GM18499 (cell line): ENCODE measurements around the gene ENOX1.

ENCODE experiments used
- ATAC-seq: cut with Tn5 transposase; IDR thresholded peaks from one replicate; pipeline ENCODE4 v1.9.1; 2021; ENCODE audit warnings: moderate number of reproducible peaks; ENCODE audit not compliant: insufficient read depth, unreplicated experiment

Gene ENOX1

GRCh38 chr13:43564952-43565351 is 221.8 kb downstream of the ENOX1 start:
- ATAC-seq: no peak

- no peak for ATAC-seq
Measured at GRCh38 chr13:43561081-43561480, 225.7 kb downstream of the ENOX1 start.

DNA sequence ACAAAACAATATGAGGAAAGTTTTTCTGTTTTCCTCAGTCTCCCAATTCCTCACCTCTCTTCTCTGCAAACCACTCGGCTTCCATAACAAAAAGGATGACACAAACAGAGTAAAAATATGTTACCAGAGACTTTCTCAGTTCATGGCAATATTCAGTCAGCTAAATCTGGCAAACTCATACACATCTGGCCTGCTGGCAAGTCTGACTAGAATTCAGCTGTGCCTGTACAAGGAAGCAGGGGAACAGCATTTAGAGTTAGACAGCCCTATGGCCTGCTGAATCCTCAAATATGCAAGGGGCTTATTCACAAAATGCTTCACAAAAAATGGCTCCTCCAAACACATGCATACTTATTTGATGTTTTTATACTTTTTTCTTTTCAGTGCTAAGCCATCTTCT is 227.8 kb downstream of the ENOX1 start:
- no peak for ATAC-seq

GRCh38 chr13:43558326-43558725 is 228.4 kb downstream of the ENOX1 start:
- no peak for ATAC-seq

- ATAC-seq: no peak
Measured at GRCh38 chr13:43555667-43556066, 231.1 kb downstream of the ENOX1 start.

- ATAC-seq: no peak
Measured at GRCh38 chr13:43551897-43552456, 234.8 kb downstream of the ENOX1 start.

GRCh38 chr13:43546816-43547215 is 240.0 kb downstream of the ENOX1 start:
- ATAC-seq: no peak

DNA sequence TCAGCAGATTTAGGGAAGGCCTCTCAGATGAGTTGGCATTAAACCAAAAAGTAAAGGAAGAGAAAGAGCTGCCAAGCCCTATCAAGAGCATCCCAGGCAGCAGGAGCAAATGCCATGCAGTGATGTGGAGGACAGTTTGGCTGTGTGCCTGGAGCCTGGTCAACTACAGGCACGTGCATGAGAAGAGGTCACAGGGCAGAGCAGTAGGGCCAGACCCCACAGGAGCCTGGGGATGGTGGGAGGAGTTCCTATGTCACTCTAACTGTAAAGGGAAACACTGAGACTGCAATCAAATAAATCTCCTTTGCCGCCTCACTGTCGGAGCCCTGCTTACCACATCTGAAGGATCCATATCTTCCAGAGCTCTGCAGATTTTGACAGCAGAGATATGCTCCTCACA is 240.5 kb downstream of the ENOX1 start:
- no peak for ATAC-seq

DNA sequence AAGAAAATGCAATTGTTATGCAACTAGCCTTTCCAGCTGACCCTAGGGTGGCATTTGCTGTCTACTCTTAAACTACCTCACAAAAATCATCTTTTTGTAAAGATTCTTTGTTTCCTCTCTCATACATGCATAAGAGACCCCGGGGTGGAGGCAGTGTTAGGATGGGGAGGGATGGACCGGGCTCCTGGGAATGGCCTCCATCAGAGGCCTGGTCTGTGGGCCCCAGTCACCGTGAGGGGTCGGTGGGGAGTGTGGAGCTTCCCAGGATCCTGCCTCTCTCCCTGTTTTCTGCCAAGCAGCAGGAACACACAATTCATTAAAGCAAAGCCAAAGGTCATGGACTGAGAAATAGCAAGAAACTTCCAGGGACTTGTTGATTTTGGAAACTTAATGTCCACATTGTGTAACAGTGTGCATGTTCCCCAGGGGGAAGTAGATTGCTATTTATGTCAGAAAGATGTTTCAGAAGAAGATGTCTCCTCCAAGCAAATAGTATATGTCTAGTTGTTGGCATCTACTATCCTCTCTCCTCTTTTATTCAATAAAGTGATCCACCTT is 241.4 kb downstream of the ENOX1 start:
- no peak for ATAC-seq

DNA sequence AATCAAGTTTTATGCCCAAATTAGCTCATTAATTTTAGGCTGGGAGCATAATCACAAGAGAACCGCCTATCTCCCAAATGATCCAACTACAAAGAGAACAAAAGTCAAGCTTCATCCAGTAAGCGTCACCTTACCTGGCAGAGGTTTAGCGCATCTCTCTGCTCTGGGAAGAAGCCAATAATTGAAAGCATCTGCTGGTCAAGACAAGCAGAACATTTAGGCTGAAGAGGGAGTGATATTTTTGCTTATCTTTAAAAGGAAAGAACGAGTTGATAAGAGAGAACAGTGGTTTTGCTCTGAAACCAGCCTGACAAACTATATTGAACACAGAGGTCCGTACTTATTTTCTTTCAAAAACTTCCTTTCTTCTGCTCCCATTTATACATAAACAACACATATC is 242.1 kb downstream of the ENOX1 start:
- ATAC-seq: no peak

DNA sequence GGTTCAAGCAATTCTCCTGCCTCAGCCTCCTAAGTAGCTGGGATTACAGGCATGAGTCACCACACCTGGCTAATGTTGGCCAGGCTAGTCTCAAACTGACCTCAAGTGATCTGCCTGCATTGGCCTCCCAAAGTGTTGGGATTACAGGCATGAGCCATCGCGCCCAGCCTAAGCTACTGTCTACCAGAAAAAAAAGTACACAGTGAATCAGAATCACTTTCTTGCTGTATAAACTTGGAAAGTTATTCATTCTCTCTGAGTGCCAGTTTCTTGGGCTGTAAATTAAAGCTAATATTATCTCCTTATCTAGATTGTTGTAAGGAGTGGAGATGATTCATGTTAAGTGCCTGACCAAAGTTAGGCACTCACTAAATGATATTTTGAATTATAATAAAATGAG is 242.8 kb downstream of the ENOX1 start:
- ATAC-seq: no peak

DNA sequence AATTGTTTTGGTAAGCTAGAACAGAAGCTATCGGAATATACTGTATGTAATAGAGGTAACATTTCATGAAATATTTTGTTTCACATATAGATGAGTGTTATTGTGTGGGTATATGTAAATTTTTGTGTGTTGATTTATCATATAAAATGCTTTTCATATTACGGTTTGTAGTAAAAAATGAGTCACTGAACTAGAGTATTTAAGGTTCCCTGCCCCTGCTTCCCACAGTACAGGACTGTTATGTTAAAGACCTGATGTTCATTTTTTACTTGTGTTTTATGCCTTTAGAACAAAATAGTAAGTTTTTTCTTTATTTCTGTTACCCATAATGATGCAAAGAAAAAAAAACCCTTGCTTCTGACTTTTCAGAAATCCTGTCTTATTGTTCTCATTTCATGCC is 243.4 kb downstream of the ENOX1 start:
- no peak for ATAC-seq

GRCh38 chr13:43537124-43537523 is 249.6 kb downstream of the ENOX1 start:
- no peak for ATAC-seq

DNA sequence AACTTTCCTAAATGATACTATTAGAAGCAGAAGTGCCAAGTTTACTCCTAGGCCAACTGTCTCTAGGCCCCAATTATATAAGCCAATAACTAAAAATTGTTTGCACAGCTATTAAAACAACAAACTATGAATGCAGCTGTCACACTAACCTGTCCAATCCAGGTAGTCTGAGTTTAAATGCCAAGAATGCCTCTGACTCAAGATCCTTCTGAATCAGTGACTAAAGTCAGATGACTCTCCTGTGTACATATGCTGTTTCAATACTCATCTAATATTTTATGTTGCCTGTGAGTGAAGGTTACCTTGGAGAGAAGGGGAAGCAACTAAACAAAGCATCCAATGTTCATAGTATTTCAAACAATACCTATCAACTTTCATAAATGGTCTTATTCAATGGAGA is 257.0 kb downstream of the ENOX1 start:
- no peak for ATAC-seq

DNA sequence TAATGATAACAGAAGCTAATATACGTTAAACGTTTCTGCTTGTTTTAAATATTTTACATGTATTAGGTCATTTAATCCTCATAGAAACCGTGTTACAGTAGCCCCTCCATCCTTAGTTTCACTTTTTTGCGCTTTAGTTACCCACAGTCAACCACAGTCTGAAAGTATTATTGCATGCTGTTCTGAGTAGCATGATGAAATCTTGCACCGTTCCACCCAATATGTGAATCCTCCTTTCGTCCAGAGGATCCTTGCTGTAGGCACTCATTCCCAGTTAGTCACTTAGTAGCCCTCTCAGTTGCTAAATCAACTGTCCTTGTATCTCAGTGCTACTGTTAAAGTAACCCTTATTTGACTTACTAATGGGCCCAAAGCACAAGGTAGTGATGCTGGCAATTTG is 257.8 kb downstream of the ENOX1 start:
- no peak for ATAC-seq

- no peak for ATAC-seq
Measured at GRCh38 chr13:43522788-43523187, 264.0 kb downstream of the ENOX1 start.

- ATAC-seq: no peak
Measured at GRCh38 chr13:43520351-43520750, 266.4 kb downstream of the ENOX1 start.

GRCh38 chr13:43518833-43519232 is 267.9 kb downstream of the ENOX1 start:
- ATAC-seq: no peak

DNA sequence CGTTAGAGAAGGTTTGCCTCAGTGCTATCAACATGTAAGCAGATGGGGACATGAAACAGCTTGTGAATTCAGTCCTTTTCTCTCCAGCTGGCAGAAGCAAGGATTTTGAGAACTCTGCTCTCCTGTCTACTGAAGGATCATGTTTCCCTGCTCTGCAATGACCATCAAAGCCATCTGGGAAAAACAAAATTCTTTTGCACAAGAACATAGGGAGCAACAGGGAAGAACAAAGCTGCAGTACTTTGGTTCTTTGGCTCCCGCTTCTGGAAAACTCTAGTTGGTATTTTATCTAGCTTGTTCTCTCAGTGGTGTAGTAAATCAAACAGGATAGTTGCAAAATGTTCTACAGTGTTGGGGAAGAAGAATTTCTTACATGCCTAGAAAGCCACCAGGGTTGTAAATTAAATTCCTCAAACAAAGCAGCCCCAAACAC is 270.4 kb downstream of the ENOX1 start:
- ATAC-seq: no peak

- ATAC-seq: no peak
Measured at GRCh38 chr13:43515531-43515930, 271.2 kb downstream of the ENOX1 start.

- no peak for ATAC-seq
Measured at GRCh38 chr13:43514311-43514710, 272.5 kb downstream of the ENOX1 start.

GRCh38 chr13:43512221-43512620 is 274.6 kb downstream of the ENOX1 start:
- ATAC-seq: no peak
